Kidney epithelial cell (primary cell): ENCODE measurements around the gene FAM20A. TPM values are rescaled to one million over a fixed set of nuclear protein-coding genes. Genes with fewer than 3 reads are reported as not detected.

Experiments used
- DNase-seq: peaks from one replicate; pipeline ENCODE4 v3.0.0-alpha.2; 2010; ENCODE audit warnings: low read depth
- H3K27me3 ChIP-seq: 2 replicates; pipeline ENCODE4 v1.6.0; 2011; ENCODE audit warnings: low read length; ENCODE audit not compliant: control insufficient read depth, insufficient read depth
- H3K36me3 ChIP-seq: 2 replicates; pipeline ENCODE4 v1.5.1; 2011; ENCODE audit warnings: low read length; ENCODE audit not compliant: control insufficient read depth, insufficient read depth
- H3K4me3 ChIP-seq: 2 replicates; pipeline ENCODE4 v1.5.1; 2011; ENCODE audit warnings: low read depth, mild to moderate bottlenecking, control low read depth, low read length
- CTCF ChIP-seq: IDR thresholded peaks from 2 replicates; pipeline ENCODE4 v1.5.1; 2011; ENCODE audit warnings: mild to moderate bottlenecking, moderate library complexity, low read length, control low read depth, inconsistent platforms; ENCODE audit not compliant: insufficient read depth, poor library complexity, severe bottlenecking
- total RNA-seq: library from RNA; depleted of rRNA; stranded (reverse); fragments of >200 nt; gene quantifications from 2 replicates; pipeline ENCODE4 v1.2.3, GENCODE V29; 2015

The FAM20A gene
- total RNA-seq, 1 donor from 2014 or later: 0.13 TPM

DNA sequence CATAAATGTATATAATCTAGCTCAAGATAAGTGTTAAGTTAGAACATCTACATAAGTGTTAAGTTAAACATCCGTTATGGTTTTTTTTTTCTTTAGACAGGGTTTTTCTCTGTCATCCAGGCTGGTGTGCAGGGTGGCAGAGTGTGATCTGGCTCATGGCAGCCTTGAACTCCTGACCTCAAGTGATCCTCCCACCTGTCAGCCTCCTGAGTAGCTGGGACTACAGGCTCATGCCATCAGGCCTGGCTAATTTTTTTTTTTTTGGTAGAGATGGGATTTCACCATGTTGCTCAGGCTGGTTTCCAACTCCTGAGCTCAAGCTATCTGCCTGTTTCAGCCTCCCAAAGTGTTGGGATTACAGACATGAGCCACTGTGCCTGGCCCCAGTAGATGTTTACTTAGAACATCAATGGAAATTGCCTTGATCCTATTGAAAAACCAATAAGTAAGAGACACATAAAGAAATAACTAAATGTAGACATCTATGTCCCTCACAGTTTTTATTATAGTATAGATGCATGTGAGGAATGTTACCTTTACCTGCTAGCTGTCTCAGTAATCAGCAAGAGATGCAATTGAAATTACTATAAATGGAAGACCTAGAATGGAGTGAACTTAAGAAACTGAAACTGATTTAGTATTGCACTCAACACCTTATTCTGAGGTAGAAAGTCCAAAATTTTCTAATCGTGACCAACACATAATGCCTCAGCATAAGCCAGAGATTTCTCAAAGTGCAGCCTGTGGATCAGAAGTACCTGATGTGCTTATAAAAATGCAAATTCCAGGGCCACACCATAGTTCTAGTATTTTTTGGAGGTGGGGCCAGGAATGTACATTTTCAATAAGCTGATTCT, 5.5 kb upstream of the FAM20A start:
- no peak overlapping the region for H3K4me3 ChIP-seq
- H3K36me3 ChIP-seq: no peaks in the 10 kb centered on the region
- peaks cover 10% of the 10 kb centered on the region for H3K27me3 ChIP-seq
- TF ChIP-seq CTCF: no peak
- no peak for DNase-seq

GRCh38 chr17:68605914-68606313, 4.7 kb upstream of the FAM20A start:
- no peak for TF ChIP-seq CTCF
- H3K36me3 ChIP-seq: no peaks in the 10 kb centered on the region
- no peak for DNase-seq
- H3K4me3 ChIP-seq: no peak overlapping the region
- H3K27me3 ChIP-seq: peaks cover 17% of the 10 kb centered on the region

DNA sequence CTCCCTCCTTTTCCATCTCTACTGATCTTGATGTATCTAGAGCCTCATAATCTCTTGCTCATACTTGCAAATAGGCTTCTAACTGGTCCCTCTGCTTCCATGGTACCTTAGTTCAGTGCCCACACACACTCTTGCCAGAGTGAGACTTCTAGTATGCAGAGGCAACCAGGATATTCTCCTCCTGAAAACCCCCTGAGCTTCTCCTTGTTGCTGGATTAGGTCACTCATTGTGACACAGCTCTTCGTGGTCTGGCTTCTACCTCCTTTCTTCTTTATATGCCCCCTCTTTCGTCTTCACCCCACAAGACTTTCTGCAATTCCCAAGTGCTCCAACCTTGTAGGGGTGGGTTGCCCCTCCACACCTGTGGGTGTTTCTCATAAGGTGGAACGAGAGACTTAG, 2.5 kb upstream of the FAM20A start:
- DNase-seq: no peak
- Histone ChIP-seq H3K4me3 (no peak overlapping the region), H3K36me3 (no peaks in the 10 kb centered on the region), H3K27me3 (peaks cover 32% of the 10 kb centered on the region)
- TF ChIP-seq CTCF: no peak

- TF ChIP-seq CTCF: no peak
- H3K36me3 ChIP-seq: no peaks in the 10 kb centered on the region
- peaks cover 32% of the 10 kb centered on the region for H3K27me3 ChIP-seq
Observed at GRCh38 chr17:68603027-68603426, 1.9 kb upstream of the FAM20A start.

GRCh38 chr17:68602289-68602688, 1.1 kb upstream of the FAM20A start:
- DNase-seq: no peak
- Histone ChIP-seq H3K4me3 (no peak overlapping the region), H3K27me3 (peaks cover 32% of the 10 kb centered on the region), H3K36me3 (no peaks in the 10 kb centered on the region)
- TF ChIP-seq CTCF: no peak

More at GRCh38 chr17:68603027-68603426, 1.9 kb upstream of the FAM20A start:
- no peak for DNase-seq
- no peak overlapping the region for H3K4me3 ChIP-seq
